K562 (cell line): Measurements from ENCODE around the gene ABCA7. TPM values are rescaled to one million over a fixed set of nuclear protein-coding genes. Genes with fewer than 3 reads are reported as not detected.

Source experiments
- ATAC-seq: fragments of 200-7000 bp; cut with Tn5 transposase; 3 replicates; pipeline ENCODE4 v1.9.1; 2020; ENCODE audit warnings: moderate library complexity
- BruUV-seq: library from RNA; stranded (reverse); fragments of 400-500 nt; replicated peaks from 2 replicates; lab custom pipeline; 2021; lab: Mats Ljungman, UMichigan
- CTCF ChIA-PET: fragments of 300-600 bp; formaldehyde crosslinking; extraction: SDS; loops from one replicate; lab custom pipeline; 2021; ENCODE audit warnings: low intra/inter-chr PET ratio; lab: Yijun Ruan, JAX
- POLR2A ChIA-PET: fragments of 300-600, 350-650 bp; sonication (Branson Sonifier 250); formaldehyde crosslinking; extraction: SDS; loops from one replicate; lab custom pipeline; 2021; ENCODE audit warnings: antibody characterized with exemption, inconsistent platforms; lab: Yijun Ruan, JAX
- DNase-seq, 4 experiments: peaks; one replicate each; pipeline versions ENCODE4 v3.0.0 to v3.0.0-alpha.2; 2011 to 2018; ENCODE audit warnings: low spot score in 3 of 4, mixed read lengths in 3 of 4; ENCODE audit errors: extremely low read depth in 1 of 4
- FAIRE-seq: peaks from 2 replicates; lab custom pipeline; 2011; peaks lifted over from hg19 to GRCh38; lab: Jason Lieb, UNC
- H2AFZ ChIP-seq: 2 replicates; pipeline ENCODE4 v1.6.0; 2011; ENCODE audit warnings: low read depth, low read length, control low read depth, inconsistent platforms
- H3K27ac ChIP-seq: fragments of 200-600 bp; 3 replicates; pipeline ENCODE4 v1.8.0; 2011; ENCODE audit warnings: low read depth, mild to moderate bottlenecking, control low read depth, inconsistent platforms, low read length, moderate library complexity, mixed read lengths; ENCODE audit errors: extremely low read depth
- H3K27me3 ChIP-seq, 2 experiments: fragments of 300-600 bp in 1 of 2; 2 replicates in 1 of 2; 3 replicates in 1 of 2; pipeline versions ENCODE4 v1.6.0 to v1.8.0; 2011; ENCODE audit warnings: inconsistent platforms in 2 of 2, low read length in 2 of 2, mild to moderate bottlenecking in 1 of 2, mixed read lengths in 1 of 2, moderate library complexity in 1 of 2; ENCODE audit not compliant: control insufficient read depth in 2 of 2, insufficient read depth in 2 of 2
- H3K36me3 ChIP-seq: fragments of 300-600 bp; 3 replicates; pipeline ENCODE4 v1.8.0; 2011; ENCODE audit warnings: mild to moderate bottlenecking, low read length, inconsistent platforms; ENCODE audit not compliant: control insufficient read depth, insufficient read depth
- H3K4me1 ChIP-seq, 2 experiments: fragments of 200-600 bp in 1 of 2; replicated peaks in 1 of 2; 2 replicates in 1 of 2; 3 replicates in 1 of 2; pipeline versions ENCODE4 v1.5.1 to v1.8.0; 2011; ENCODE audit warnings: inconsistent platforms in 2 of 2, low read length in 2 of 2, mild to moderate bottlenecking in 1 of 2, mixed read lengths in 1 of 2, moderate library complexity in 1 of 2; ENCODE audit not compliant: control insufficient read depth in 2 of 2, insufficient read depth in 2 of 2
- H3K4me2 ChIP-seq: 2 replicates; pipeline ENCODE4 v1.6.1; 2011; ENCODE audit warnings: low read length, control low read depth, inconsistent platforms, mixed read lengths; ENCODE audit not compliant: insufficient read depth
- H3K4me3 ChIP-seq: fragments of 200-600 bp; sonication (generic), shearing (Covaris generic); 2 replicates; pipeline ENCODE4 v1.5.1; 2016; ENCODE audit warnings: control low read depth, inconsistent platforms
- H3K79me2 ChIP-seq: fragments of 200-600 bp; 3 replicates; pipeline ENCODE4 v1.8.0; 2011; ENCODE audit warnings: low read length, inconsistent platforms; ENCODE audit not compliant: control insufficient read depth, insufficient read depth
- H3K9ac ChIP-seq, 2 experiments: 2 replicates each; pipeline versions ENCODE4 v1.6.0 to v1.6.1; 2011; ENCODE audit warnings: low read depth in 2 of 2, low read length in 2 of 2, control low read depth in 1 of 2, inconsistent platforms in 1 of 2, mild to moderate bottlenecking in 1 of 2, mixed read lengths in 1 of 2; ENCODE audit not compliant: insufficient read depth in 1 of 2
- H3K9me1 ChIP-seq: one replicate; pipeline ENCODE4 v1.6.0; 2011; ENCODE audit warnings: inconsistent platforms, mild to moderate bottlenecking, low read length, moderate library complexity; ENCODE audit not compliant: control insufficient read depth, insufficient read depth
- H3K9me3 ChIP-seq: replicated peaks from 2 replicates; pipeline ENCODE4 v1.5.1; 2011; ENCODE audit warnings: low read depth, low read length, inconsistent platforms; ENCODE audit not compliant: control insufficient read depth, insufficient read depth
- H4K20me1 ChIP-seq: replicated peaks from 2 replicates; pipeline ENCODE4 v1.6.1; 2011; ENCODE audit warnings: low read length, inconsistent platforms, mixed read lengths; ENCODE audit not compliant: control insufficient read depth, insufficient read depth
- L3MBTL2 ChIP-seq: fragments of 450-650 bp; IDR thresholded peaks from 2 replicates; pipeline ENCODE4 v1.6.1; 2016; ENCODE audit warnings: mild to moderate bottlenecking, moderate library complexity
- MGA ChIP-seq: fragments of 450-650 bp; IDR thresholded peaks from 2 replicates; pipeline ENCODE4 v1.6.1; 2016; ENCODE audit warnings: mild to moderate bottlenecking, moderate library complexity
- PCBP1 ChIP-seq: fragments of 200-400 bp; formaldehyde crosslinking; IDR thresholded peaks from 2 replicates; pipeline ENCODE4 v1.6.1; 2018; ENCODE audit warnings: mild to moderate bottlenecking, low read depth, low read length; ENCODE audit not compliant: poor library complexity, severe bottlenecking
- RUNX1 ChIP-seq: sonication (generic); IDR thresholded peaks from 2 replicates; pipeline ENCODE4 v1.6.1; 2016; ENCODE audit warnings: antibody characterized with exemption, low read depth
- WGBS: fragments of 100-300 bp; shearing (Covaris generic); methylation state at CpG from one replicate; pipeline ENCODE4 v1.1.6; 2016; ENCODE audit warnings: low coverage, mixed read lengths; ENCODE audit not compliant: insufficient coverage; ENCODE audit errors: missing lambda C conversion rate; 5-methylcytosine and 5-hydroxymethylcytosine counted together
- in situ Hi-C: fragments of 300-500 bp; cut with MboI; formaldehyde crosslinking; loops from 4 replicates; pipeline ENCODE4 v1.15.0; 2018; ENCODE audit warnings: inconsistent platforms, mixed read lengths
- intact Hi-C: fragments of 100-400 bp; cut with micrococcal nuclease; formaldehyde crosslinking; loops from 2 replicates; pipeline ENCODE4 v1.14.2; 2022
- polyA plus RNA-seq, 8 experiments: library from polyadenylated mRNA; depleted of rRNA in 4 of 8; stranded (reverse) in 5 of 8; unstranded in 3 of 8; fragments of >200 nt; fragmentation: Nextera tagmentation in 2 of 8; fragmentation: Illumina TruSeq in 1 of 8; extraction: Ambion mirVana in 2 of 8; extraction: Trizol in 1 of 8; gene quantifications; 2 replicates each; pipeline versions ENCODE4 v1.2.1 to v1.2.3, GENCODE V29; 2011 to 2014; ENCODE audit warnings: inconsistent platforms in 1 of 8, missing spikeins in 1 of 8
- total RNA-seq, 7 experiments: library from RNA; depleted of rRNA in 6 of 7; stranded (reverse); fragments of >200 nt in 6 of 7; fragmentation: Illumina TruSeq in 2 of 7; extraction: Trizol in 2 of 7; gene quantifications; 2 replicates each; pipeline versions ENCODE4 v1.2.1 to v1.2.3, GENCODE V29; 2011 to 2021; ENCODE audit warnings: low replicate concordance in 1 of 7
- TF ChIP-seq, protein P1 (sequence below), 2 experiments: IDR thresholded peaks; 2 replicates each; pipeline ENCODE4 v1.6.1; 2011; ENCODE audit warnings: borderline replicate concordance in 1 of 2, control low read depth in 1 of 2, low read depth in 1 of 2, low read length in 1 of 2, mild to moderate bottlenecking in 1 of 2, mixed read lengths in 1 of 2, moderate library complexity in 1 of 2; ENCODE audit not compliant: insufficient read depth in 1 of 2, insufficient read length in 1 of 2, poor library complexity in 1 of 2, severe bottlenecking in 1 of 2; ENCODE audit errors: extremely low read depth in 1 of 2

The ABCA7 gene
- total and polyA plus RNA-seq, 9 of the 15 experiments (the other 6 are each of a cell fraction or from before 2014, with no cell fraction given) = 2.3 to 96.1 (median 31.2) TPM

DNA sequence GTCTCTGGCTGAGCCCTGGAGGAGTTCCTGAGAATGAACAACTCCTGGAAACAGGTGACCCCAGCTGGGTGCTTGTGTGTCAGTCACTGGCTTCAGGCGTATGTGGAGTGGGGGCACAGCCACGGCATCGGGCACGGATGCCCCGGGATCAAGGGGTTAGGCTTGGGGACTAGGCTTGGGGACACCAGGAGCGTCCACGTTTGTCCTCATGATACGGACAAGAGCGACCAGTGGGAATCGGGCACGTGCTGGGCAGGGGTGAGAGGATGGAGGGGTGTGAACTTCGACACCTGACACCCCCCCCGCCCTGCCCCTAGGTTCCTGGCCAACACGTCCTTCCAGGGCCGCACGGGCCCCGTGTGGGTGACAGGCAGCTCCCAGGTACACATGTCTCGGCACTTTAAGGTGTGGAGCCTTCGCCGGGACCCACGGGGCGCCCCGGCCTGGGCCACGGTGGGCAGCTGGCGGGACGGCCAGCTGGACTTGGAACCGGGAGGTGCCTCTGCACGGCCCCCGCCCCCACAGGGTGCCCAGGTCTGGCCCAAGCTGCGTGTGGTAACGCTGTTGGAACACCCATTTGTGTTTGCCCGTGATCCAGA, 35.6 kb upstream of the ABCA7 start:
- peaks cover 0 to 73% of the 10 kb centered on the region in 2 experiments; a peak in 4 of 5 replicates for H3K4me1 ChIP-seq
- H3K9me3 ChIP-seq = no peaks in the 10 kb centered on the region
- H3K79me2 ChIP-seq = no peaks in the 10 kb centered on the region
- H3K27me3 ChIP-seq = no peaks in the 10 kb centered on the region
- peaks cover 2% of the 10 kb centered on the region; the same call in 1 of the 3 replicates for H3K36me3 ChIP-seq
- 76% methylated on average over 18 of the region's 32 CpGs for WGBS
- intact Hi-C loops = no loop called here
- H3K4me3 ChIP-seq = no peak overlapping the region
- no peak for DNase-seq
- in situ Hi-C loops = no loop called here
- H2AFZ ChIP-seq = no peak overlapping the region
- no peak overlapping the region for H3K27ac ChIP-seq
- TF ChIP-seq L3MBTL2 = 0 out of 2 replicates have a peak, but pooled peaks have one; percentile 21
- TF ChIP-seq MGA = peak; percentile 50
- TF ChIP-seq, protein P1, sequence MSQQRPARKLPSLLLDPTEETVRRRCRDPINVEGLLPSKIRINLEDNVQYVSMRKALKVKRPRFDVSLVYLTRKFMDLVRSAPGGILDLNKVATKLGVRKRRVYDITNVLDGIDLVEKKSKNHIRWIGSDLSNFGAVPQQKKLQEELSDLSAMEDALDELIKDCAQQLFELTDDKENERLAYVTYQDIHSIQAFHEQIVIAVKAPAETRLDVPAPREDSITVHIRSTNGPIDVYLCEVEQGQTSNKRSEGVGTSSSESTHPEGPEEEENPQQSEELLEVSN (IDR thresholded peaks at IDR 0.05; ENCODE audit: borderline replicate concordance in 1 of 2, extremely low read depth in 1 of 2, insufficient read depth in 1 of 2, insufficient read length in 1 of 2, low read depth in 1 of 2, low read length in 1 of 2, poor library complexity in 1 of 2, severe bottlenecking in 1 of 2) = peak in 1 of 2 experiments; percentile 58
- TF ChIP-seq PCBP1 = peak; percentile 21
- TF ChIP-seq RUNX1 = no peak
- H3K9me1 ChIP-seq = no peaks in the 10 kb centered on the region
- H3K9ac ChIP-seq = no peak overlapping the region
- BruUV-seq = no TSS peak
- no peaks in the 10 kb centered on the region for H4K20me1 ChIP-seq
- no peak overlapping the region for H3K4me2 ChIP-seq
- no peak for ATAC-seq
- ChIA-PET CTCF (interaction anchor here (0.7 to 1.2 kb wide), 2 partner anchors 79 to 82 kb away, joined by 3 to 4 read pairs; no protein-coding TSS in a partner anchor), POLR2A (interaction anchor here (0.6 to 2.1 kb wide), 6 partner anchors 9 to 141 kb away, joined by 3 to 6 read pairs (median 4); partner anchors contain the start of gene CNN2)
- FAIRE-seq = no peak
